HepG2 (cell line): ENCODE data around the gene NSD1.

Source experiments
- CTCF ChIP-seq: sonication (generic); formaldehyde crosslinking; IDR thresholded peaks from 2 replicates; pipeline ENCODE4 v1.5.0; 2020; ENCODE audit warnings: mild to moderate bottlenecking, missing genetic modification reagents, moderate library complexity
- ETV6 ChIP-seq: sonication (generic); formaldehyde crosslinking; conservative IDR thresholded peaks from 2 replicates; pipeline ENCODE4 v1.4.0; 2020; ENCODE audit warnings: missing genetic modification reagents
- ZNF816 ChIP-seq: sonication (generic); formaldehyde crosslinking; IDR thresholded peaks from 2 replicates; pipeline ENCODE4 v1.8.0; 2022; ENCODE audit warnings: missing genetic modification reagents, mild to moderate bottlenecking, borderline replicate concordance
- TF ChIP-seq, protein P1 (sequence below): IDR thresholded peaks from 2 replicates; pipeline ENCODE4 v1.6.1; 2012; ENCODE audit warnings: inconsistent platforms

GRCh38 chr5:177163500-177163899 is 29.9 kb downstream of the NSD1 start:
- TF ChIP-seq ETV6, result no peak
- TF ChIP-seq CTCF, result no peak
- TF ChIP-seq, protein P1, sequence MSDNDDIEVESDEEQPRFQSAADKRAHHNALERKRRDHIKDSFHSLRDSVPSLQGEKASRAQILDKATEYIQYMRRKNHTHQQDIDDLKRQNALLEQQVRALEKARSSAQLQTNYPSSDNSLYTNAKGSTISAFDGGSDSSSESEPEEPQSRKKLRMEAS, result no peak
- TF ChIP-seq ZNF816 (CRISPR knock-in tag), result no peak
